PFSK-1 (cell line): ENCODE data around the gene ENOPH1.
A peak's percentile ranks its signal among the peaks of the same experiment; 100 is the strongest.

Experiments
- FOXP2 ChIP-seq: optimal IDR thresholded peaks from 2 replicates; pipeline ENCODE3; 2011; ENCODE audit warnings: borderline replicate concordance, control low read depth, inconsistent platforms; ENCODE audit not compliant: insufficient read depth; ENCODE audit errors: extremely low read length, extremely low read depth
- POLR2AphosphoS5 ChIP-seq: IDR thresholded peaks from 2 replicates; pipeline ENCODE4 v1.6.1; 2012; ENCODE audit warnings: low read depth, mild to moderate bottlenecking, control low read depth, low read length, moderate library complexity
- REST ChIP-seq, 2 experiments: IDR thresholded peaks; 2 replicates each; pipeline versions ENCODE4 v1.6.1 to v1.8.0; 2011 to 2012; ENCODE audit warnings: low read depth in 2 of 2, low read length in 2 of 2, control low read depth in 1 of 2, inconsistent platforms in 1 of 2, mild to moderate bottlenecking in 1 of 2, moderate library complexity in 1 of 2; ENCODE audit not compliant: insufficient read depth in 1 of 2
- SIN3A ChIP-seq: IDR thresholded peaks from 2 replicates; pipeline ENCODE4 v1.6.1; 2012; ENCODE audit warnings: mild to moderate bottlenecking, low read length, moderate library complexity, borderline replicate concordance; ENCODE audit not compliant: insufficient read depth
- TAF1 ChIP-seq: IDR thresholded peaks from 2 replicates; pipeline ENCODE4 v1.6.1; 2012; ENCODE audit warnings: low read length, control low read depth, borderline replicate concordance; ENCODE audit not compliant: insufficient read depth

DNA sequence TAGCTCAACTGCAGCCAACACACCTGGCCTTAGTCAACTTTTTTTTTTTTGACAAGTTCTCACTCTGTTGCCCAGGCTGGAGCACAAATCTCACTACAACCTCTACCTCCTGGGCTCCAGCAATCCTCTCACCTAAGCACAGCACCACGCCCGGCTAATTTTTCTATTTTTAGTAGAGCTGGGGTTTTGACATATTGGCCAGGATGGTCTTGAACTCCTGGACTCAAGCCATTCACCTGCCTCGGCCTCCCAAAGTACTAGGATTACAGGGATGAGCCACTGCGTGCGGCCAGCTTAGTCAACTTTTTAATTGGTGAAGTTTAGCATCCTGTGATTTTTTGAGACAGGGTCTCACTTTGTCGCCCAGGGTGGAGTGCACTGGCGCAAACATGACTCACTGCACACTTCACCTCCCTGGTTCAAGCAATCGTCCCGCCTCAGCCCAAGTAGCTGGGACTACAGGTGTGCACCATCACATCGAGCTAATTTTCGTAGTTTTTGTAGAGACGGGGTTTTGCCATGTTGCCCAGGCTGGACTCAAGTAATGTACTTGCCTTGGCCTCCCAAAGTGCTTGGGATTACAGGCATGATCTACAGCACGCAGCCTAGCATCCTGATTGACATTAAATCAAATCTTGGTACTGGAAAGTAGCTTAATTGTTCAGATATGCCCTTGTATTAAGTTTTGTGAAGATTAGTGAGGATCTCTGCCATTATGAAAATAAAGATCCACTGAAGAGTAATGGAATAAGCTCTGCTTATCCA lies 8.4 kb upstream of the ENOPH1 start:
- no peak for TF ChIP-seq TAF1
- no peak for TF ChIP-seq REST (IDR thresholded peaks at IDR 0.05; ENCODE audit: insufficient read depth in 1 of 2, low read depth in 2 of 2, low read length in 2 of 2)
- TF ChIP-seq POLR2AphosphoS5 = peak; percentile 64
- TF ChIP-seq SIN3A = no peak
- TF ChIP-seq FOXP2 = no peak
